ENCODE results near the gene MUC4. TPM values are rescaled to one million over a fixed set of nuclear protein-coding genes. Genes with fewer than 3 reads are reported as not detected.
"Not testable (repeated sequence)": the region's sequence is repeated elsewhere in the genome, so short reads cannot be mapped to it uniquely, and the experiment has no call there.

Gene MUC4
- total and polyA plus RNA-seq, 7 experiments from 2014 or later, result 0.07 to 0.48 TPM; not detected in 5

DNA sequence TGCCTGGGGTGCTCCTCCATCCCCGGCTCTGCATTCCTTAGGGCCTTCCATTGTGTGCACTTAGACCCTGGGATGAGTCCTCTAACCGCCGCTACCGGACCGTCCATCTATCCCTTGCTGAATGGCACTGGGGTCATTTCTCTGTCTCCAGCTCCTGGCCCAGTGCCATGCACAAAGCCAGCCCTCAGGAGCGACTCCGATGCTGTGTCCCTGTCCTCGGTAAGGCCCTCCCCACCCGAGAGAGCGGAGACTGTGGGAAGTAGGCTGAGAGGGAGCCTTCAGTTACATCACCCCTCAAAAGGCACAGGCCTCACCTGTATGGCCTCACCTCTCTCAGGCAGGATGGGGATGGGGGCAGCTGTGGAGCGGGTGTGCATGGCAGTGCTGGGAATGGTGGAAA is 33.8 kb downstream of the MUC4 start:
- ChIA-PET POLR2A (interaction anchor here (0.6 kb wide), 1 partner anchor 727 kb away, joined by 6 read pairs; no protein-coding TSS in a partner anchor), CTCF (no interaction called here)
- Histone ChIP-seq H3K27ac (ENCODE audit: low read depth, low read length) (no peak overlapping the region), H3K4me3 (ENCODE audit: low read length) (no peak overlapping the region), H3K36me3 (ENCODE audit: control insufficient read depth in 2 of 3, insufficient read depth in 3 of 3, low read length in 3 of 3) (no peaks in the 10 kb centered on the region), H3K4me1 (ENCODE audit: control insufficient read depth in 2 of 2, insufficient read depth in 2 of 2, low read length in 2 of 2) (no peaks in the 10 kb centered on the region), H3K9me3 (ENCODE audit: control insufficient read depth in 2 of 3, low read length in 3 of 3) (peaks cover 0 to 14% (median 0%) of the 10 kb centered on the region in 3 experiments), H3K27me3 (ENCODE audit: control insufficient read depth in 2 of 2, insufficient read depth in 2 of 2, low read length in 2 of 2) (no peaks in the 10 kb centered on the region)
- H3K36me3 Mint-ChIP-seq, result peaks cover 3 to 47% (median 20%) of the 10 kb centered on the region in 5 donors
- peak overlapping the region in 6 of 9 donors; percentile 6 to 83 (median 43) for H3K27ac Mint-ChIP-seq
- DNase-seq, result no peak
- H3K27me3 Mint-ChIP-seq, result no peaks in the 10 kb centered on the region
- no peak for ATAC-seq
- peaks cover 26 to 45% (median 44%) of the 10 kb centered on the region in 7 donors for H3K4me1 Mint-ChIP-seq
- H3K4me3 Mint-ChIP-seq, result peak overlapping the region in 2 of 10 donors; percentile 12 to 64
- intact Hi-C loops (cut with micrococcal nuclease), result no loop called here
- peaks cover 0 to 48% (median 37%) of the 10 kb centered on the region in 11 donors for H3K9me3 Mint-ChIP-seq

DNA sequence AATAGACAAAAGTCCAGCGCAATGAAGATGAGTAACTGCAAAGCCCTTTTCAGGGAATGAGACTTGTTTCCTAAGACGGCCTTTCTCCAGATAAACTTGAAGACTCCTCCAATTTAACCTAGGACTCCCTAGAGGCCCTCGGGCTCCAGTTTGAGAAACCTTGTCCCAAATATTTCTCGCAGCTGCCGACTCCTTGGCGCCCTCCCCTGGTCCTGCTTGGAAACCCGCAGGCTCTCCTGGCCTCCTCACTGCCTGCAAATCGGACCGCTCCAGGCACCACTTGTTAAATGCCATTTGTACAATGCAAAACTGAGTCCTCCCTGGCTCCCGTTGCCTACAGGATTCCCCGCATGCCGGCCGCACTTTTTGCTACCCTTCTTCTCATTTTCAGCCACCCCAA is 36.8 kb downstream of the MUC4 start:
- H3K27ac ChIP-seq (ENCODE audit: low read depth, low read length), result no peak overlapping the region
- Mint-ChIP-seq H3K27ac (peak overlapping the region in 1 of 9 donors; percentile 86), H3K36me3 (peaks cover 0 to 20% (median 0%) of the 10 kb centered on the region in 5 donors), H3K27me3 (peaks cover 0 to 2% (median 0%) of the 10 kb centered on the region in 5 donors), H3K4me1 (peaks cover 6 to 18% (median 16%) of the 10 kb centered on the region in 7 donors), H3K9me3 (peaks cover 0 to 20% (median 14%) of the 10 kb centered on the region in 11 donors), H3K4me3 (no peak overlapping the region)
- no peaks in the 10 kb centered on the region for H3K4me1 ChIP-seq (ENCODE audit: control insufficient read depth in 2 of 2, insufficient read depth in 2 of 2, low read length in 2 of 2)
- H3K9me3 ChIP-seq (ENCODE audit: control insufficient read depth in 2 of 3, low read length in 3 of 3), result peaks cover 0 to 6% (median 0%) of the 10 kb centered on the region in 3 experiments
- intact Hi-C loops (cut with micrococcal nuclease), result no loop called here
- CTCF ChIA-PET, result no interaction called here
- no peak for DNase-seq
- no peaks in the 10 kb centered on the region for H3K27me3 ChIP-seq (ENCODE audit: control insufficient read depth in 2 of 2, insufficient read depth in 2 of 2, low read length in 2 of 2)
- H3K4me3 ChIP-seq (ENCODE audit: low read length), result no peak overlapping the region
- no peak for ATAC-seq
- POLR2A ChIA-PET, result no interaction called here
- no peaks in the 10 kb centered on the region for H3K36me3 ChIP-seq (ENCODE audit: control insufficient read depth in 2 of 3, insufficient read depth in 3 of 3, low read length in 3 of 3)

DNA sequence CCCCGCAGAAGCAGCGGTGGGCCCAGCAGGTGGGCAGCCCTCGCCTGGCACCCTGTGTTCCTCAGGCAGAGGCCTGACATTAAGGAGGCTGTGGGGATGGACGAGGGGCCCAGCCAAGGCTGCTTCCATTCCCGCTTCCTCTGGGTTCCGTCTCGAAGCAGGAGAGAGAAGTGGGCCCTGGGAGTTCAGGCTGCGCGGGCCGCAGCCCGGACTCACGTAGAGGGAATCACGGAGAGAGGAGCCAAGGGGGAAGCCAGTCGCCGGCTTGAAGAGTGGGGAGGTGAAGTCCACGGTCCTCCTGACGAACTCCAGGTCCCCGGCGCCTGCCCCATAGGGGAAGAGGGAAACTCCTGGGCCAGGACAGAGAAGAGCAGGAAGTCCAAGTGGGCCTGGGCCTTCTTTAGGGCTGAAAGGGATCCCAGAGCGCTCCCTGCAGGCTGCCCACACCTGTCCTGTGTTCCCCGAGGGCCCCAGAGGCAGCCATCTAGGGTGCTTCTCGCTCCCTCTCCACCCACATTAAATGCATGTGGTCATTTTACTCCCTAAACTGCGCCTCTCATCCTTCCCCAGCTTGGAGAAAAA is 37.7 kb downstream of the MUC4 start:
- H3K9me3 ChIP-seq (ENCODE audit: control insufficient read depth in 2 of 3, low read length in 3 of 3), result peaks cover 0 to 6% (median 0%) of the 10 kb centered on the region in 3 experiments
- intact Hi-C loops (cut with micrococcal nuclease), result no loop called here
- no peak overlapping the region for H3K4me3 Mint-ChIP-seq
- H3K27me3 Mint-ChIP-seq, result peaks cover 0 to 2% (median 0%) of the 10 kb centered on the region in 5 donors
- H3K4me3 ChIP-seq (ENCODE audit: low read length), result no peak overlapping the region
- no peaks in the 10 kb centered on the region for H3K4me1 ChIP-seq (ENCODE audit: control insufficient read depth in 2 of 2, insufficient read depth in 2 of 2, low read length in 2 of 2)
- no peaks in the 10 kb centered on the region for H3K27me3 ChIP-seq (ENCODE audit: control insufficient read depth in 2 of 2, insufficient read depth in 2 of 2, low read length in 2 of 2)
- DNase-seq, result no peak
- H3K27ac ChIP-seq (ENCODE audit: low read depth, low read length), result no peak overlapping the region
- ChIA-PET POLR2A (no interaction called here), CTCF (no interaction called here)
- H3K4me1 Mint-ChIP-seq, result peaks cover 1 to 10% (median 8%) of the 10 kb centered on the region in 7 donors
- H3K36me3 Mint-ChIP-seq, result peaks cover 0 to 11% (median 0%) of the 10 kb centered on the region in 5 donors
- H3K9me3 Mint-ChIP-seq, result peaks cover 0 to 12% (median 9%) of the 10 kb centered on the region in 11 donors
- no peak for ATAC-seq
- H3K36me3 ChIP-seq (ENCODE audit: control insufficient read depth in 2 of 3, insufficient read depth in 3 of 3, low read length in 3 of 3), result no peaks in the 10 kb centered on the region
- H3K27ac Mint-ChIP-seq, result no peak overlapping the region

DNA sequence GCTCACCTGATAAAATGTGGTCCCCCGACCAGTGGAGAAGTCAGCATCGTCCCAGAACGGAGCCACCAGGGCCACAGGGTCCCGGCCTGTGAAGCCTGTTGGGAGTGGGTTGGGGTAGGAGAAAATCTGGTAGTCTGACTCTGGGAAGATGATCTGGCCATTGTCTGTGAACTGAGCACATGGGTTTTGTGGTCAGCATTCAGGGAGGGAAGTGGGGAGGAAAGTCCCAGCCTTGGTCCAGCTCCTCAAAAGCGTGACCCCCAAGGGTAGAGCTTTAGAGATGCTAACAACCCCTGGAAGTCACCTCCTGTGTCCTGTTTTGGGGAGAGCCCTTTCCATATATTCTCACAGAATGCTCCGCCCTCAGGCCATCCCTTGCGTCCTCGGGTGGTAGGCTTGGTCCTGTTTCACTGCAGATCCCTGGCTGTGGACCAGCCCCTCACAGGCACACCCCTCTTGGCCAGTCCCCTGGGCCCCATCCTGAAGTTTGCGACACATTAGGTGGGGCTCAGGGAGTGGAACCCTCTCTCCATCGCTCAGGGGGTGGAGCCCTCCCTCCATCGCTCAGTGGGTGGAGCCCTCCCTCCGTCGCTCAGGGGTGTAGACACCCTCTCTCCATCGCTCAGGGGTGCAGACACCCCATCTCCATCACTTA is 40.0 kb downstream of the MUC4 start:
- ChIA-PET POLR2A (no interaction called here), CTCF (no interaction called here)
- DNase-seq, result peak in 1 of 9 donors; percentile 42
- intact Hi-C loops (cut with micrococcal nuclease), result no loop called here
- Histone ChIP-seq H3K4me3 (ENCODE audit: low read length) (no peak overlapping the region), H3K27ac (ENCODE audit: low read depth, low read length) (no peak overlapping the region), H3K9me3 (ENCODE audit: control insufficient read depth in 2 of 3, low read length in 3 of 3) (no peaks in the 10 kb centered on the region), H3K4me1 (ENCODE audit: control insufficient read depth in 2 of 2, insufficient read depth in 2 of 2, low read length in 2 of 2) (no peaks in the 10 kb centered on the region), H3K36me3 (ENCODE audit: control insufficient read depth in 2 of 3, insufficient read depth in 3 of 3, low read length in 3 of 3) (no peaks in the 10 kb centered on the region), H3K27me3 (ENCODE audit: control insufficient read depth in 2 of 2, insufficient read depth in 2 of 2, low read length in 2 of 2) (no peaks in the 10 kb centered on the region)
- no peak for ATAC-seq
- peaks cover 0 to 2% (median 0%) of the 10 kb centered on the region in 5 donors for H3K27me3 Mint-ChIP-seq
- peaks cover 0 to 6% (median 0%) of the 10 kb centered on the region in 11 donors for H3K9me3 Mint-ChIP-seq
- peaks cover 0 to 1% (median 0%) of the 10 kb centered on the region in 7 donors for H3K4me1 Mint-ChIP-seq
- peaks cover 0 to 1% (median 0%) of the 10 kb centered on the region in 5 donors for H3K36me3 Mint-ChIP-seq
- peak overlapping the region in 1 of 9 donors; percentile 55 for H3K27ac Mint-ChIP-seq
- H3K4me3 Mint-ChIP-seq, result no peak overlapping the region

DNA sequence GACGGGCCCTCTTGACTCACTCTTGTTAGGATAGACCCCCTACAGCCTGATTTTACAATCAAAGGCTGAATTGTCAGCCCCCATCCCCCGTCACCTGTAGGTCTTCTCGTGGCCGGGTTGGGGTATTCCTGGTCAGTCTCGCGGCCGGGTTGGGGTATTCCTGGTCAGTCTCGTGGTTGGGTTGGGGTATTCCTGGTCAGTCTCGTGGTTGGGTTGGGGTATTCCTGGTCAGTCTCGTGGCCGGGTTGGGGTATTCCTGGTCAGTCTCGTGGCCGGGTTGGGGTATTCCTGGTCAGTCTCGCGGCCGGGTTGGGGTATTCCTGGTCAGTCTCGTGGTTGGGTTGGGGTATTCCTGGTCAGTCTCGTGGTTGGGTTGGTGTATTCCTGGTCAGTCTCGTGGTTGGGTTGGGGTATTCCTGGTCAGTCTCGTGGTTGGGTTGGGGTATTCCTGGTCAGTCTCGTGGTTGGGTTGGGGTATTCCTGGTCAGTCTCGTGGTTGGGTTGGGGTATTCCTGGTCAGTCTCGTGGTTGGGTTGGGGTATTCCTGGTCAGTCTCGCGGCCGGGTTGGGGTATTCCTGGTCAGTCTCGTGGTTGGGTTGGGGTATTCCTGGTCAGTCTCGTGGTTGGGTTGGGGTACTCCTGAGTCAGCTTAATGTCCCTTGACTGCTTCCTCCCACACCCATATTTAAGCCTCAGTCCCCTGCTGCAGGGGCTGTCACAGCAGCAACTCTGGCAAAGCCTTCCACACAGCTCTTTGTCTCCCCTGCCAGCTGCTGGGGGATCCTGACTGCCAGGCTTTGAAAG is 40.7 kb downstream of the MUC4 start:
- peak in 1 of 9 donors; percentile 44 for DNase-seq
- Mint-ChIP-seq H3K4me3 (peak overlapping the region in 1 of 10 donors; percentile 33), H3K27ac (peak overlapping the region in 2 of 9 donors; percentile 55 to 70)
- H3K4me1 ChIP-seq (ENCODE audit: control insufficient read depth in 2 of 2, insufficient read depth in 2 of 2, low read length in 2 of 2); CTCF ChIA-PET; H3K4me1 Mint-ChIP-seq; POLR2A ChIA-PET; H3K36me3 Mint-ChIP-seq; H3K9me3 Mint-ChIP-seq; H3K9me3 ChIP-seq (ENCODE audit: control insufficient read depth in 2 of 3, low read length in 3 of 3); intact Hi-C loops (cut with micrococcal nuclease); H3K27me3 ChIP-seq (ENCODE audit: control insufficient read depth in 2 of 2, insufficient read depth in 2 of 2, low read length in 2 of 2); H3K27me3 Mint-ChIP-seq; H3K4me3 ChIP-seq (ENCODE audit: low read length); H3K27ac ChIP-seq (ENCODE audit: low read depth, low read length); H3K36me3 ChIP-seq (ENCODE audit: control insufficient read depth in 2 of 3, insufficient read depth in 3 of 3, low read length in 3 of 3); ATAC-seq: not testable (repeated sequence)

DNA sequence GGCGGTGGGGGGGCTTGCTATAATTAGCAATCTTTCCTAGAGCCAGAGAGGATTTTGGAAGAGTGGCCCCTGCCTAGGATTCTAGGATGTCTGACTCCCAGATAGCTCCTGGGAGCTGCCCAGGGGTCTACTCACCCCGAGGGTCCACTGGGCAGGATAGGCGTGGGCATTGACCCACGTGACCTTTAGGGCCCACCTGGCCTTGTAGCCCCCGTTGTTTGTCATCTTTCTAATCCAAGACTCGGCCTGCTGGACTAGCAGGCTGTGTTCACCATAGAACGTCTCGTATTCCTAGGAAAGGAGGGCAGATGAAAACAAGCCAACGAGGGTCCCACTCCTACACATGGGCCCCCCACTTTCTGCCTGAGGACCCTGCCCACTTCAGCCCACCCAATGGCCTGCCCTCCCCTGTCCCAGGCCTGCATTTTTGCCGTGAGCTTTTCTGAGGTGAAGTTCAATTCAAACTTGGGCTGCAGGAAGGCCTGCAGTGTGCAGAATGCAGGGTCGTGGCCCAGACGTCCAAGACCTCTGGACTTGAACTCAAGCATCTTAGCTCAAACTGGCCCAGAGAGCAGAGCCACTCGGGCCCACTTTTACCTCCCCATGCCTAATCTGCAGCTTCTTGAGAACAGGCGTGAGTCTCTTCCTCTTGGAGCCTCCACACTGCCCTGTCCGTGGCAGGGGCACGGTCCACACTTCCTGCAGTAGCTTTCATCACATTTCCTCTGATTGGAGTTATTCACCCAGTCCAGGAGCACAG is 41.5 kb downstream of the MUC4 start:
- peaks cover 0 to 1% (median 0%) of the 10 kb centered on the region in 5 donors for H3K36me3 Mint-ChIP-seq
- no peaks in the 10 kb centered on the region for H3K27me3 ChIP-seq (ENCODE audit: control insufficient read depth in 2 of 2, insufficient read depth in 2 of 2, low read length in 2 of 2)
- ChIA-PET POLR2A (no interaction called here), CTCF (no interaction called here)
- intact Hi-C loops (cut with micrococcal nuclease), result no loop called here
- H3K27ac ChIP-seq (ENCODE audit: low read depth, low read length), result no peak overlapping the region
- no peak overlapping the region for H3K27ac Mint-ChIP-seq
- H3K4me3 Mint-ChIP-seq, result no peak overlapping the region
- H3K36me3 ChIP-seq (ENCODE audit: control insufficient read depth in 2 of 3, insufficient read depth in 3 of 3, low read length in 3 of 3), result no peaks in the 10 kb centered on the region
- peaks cover 0 to 1% (median 0%) of the 10 kb centered on the region in 7 donors for H3K4me1 Mint-ChIP-seq
- H3K9me3 Mint-ChIP-seq, result peaks cover 0 to 6% (median 0%) of the 10 kb centered on the region in 11 donors
- no peak for DNase-seq
- H3K9me3 ChIP-seq (ENCODE audit: control insufficient read depth in 2 of 3, low read length in 3 of 3), result no peaks in the 10 kb centered on the region
- H3K27me3 Mint-ChIP-seq, result peaks cover 0 to 2% (median 0%) of the 10 kb centered on the region in 5 donors
- no peak overlapping the region for H3K4me3 ChIP-seq (ENCODE audit: low read length)
- no peak for ATAC-seq
- H3K4me1 ChIP-seq (ENCODE audit: control insufficient read depth in 2 of 2, insufficient read depth in 2 of 2, low read length in 2 of 2), result no peaks in the 10 kb centered on the region

Data from naive thymus-derived CD4-positive, alpha-beta T cell (primary cell).